HCT116 (cell line): Measurements from ENCODE around the gene MUS81. TPM values are rescaled to one million over a fixed set of nuclear protein-coding genes. Genes with fewer than 3 reads are reported as not detected.

Experiments
- ATAC-seq: fragments of 200-7000 bp; cut with Tn5 transposase; 2 replicates; pipeline ENCODE4 v1.9.1; 2020; ENCODE audit warnings: mild to moderate bottlenecking, moderate library complexity
- BruUV-seq: library from RNA; stranded (reverse); fragments of 400-500 nt; replicated peaks from 2 replicates; lab custom pipeline; 2021; lab: Mats Ljungman, UMichigan
- CTCF ChIA-PET: fragments of 300-600 bp; sonication (Branson Sonifier 250); formaldehyde crosslinking; loops from one replicate; lab custom pipeline; 2021; ENCODE audit warnings: antibody characterized with exemption; lab: Charles Lee
- POLR2A ChIA-PET: fragments of 300-600, 350-600 bp; sonication (Branson Sonifier 250); formaldehyde crosslinking; loops from one replicate; lab custom pipeline; 2021; ENCODE audit warnings: antibody characterized with exemption; lab: Charles Lee
- RAD21 ChIA-PET, 2 experiments: fragments of 300-600 bp; sonication (Branson Sonifier 250); formaldehyde crosslinking; loops; one replicate each; lab custom pipeline; 2023; ENCODE audit warnings: low total read pairs in 2 of 2; ENCODE audit not compliant: uncharacterized antibody in 2 of 2, unreplicated experiment in 2 of 2, low non-redundant PET in 1 of 2; lab: Charles Lee
- DNase-seq: peaks from one replicate; pipeline ENCODE4 v3.0.0-alpha.2; 2010; ENCODE audit warnings: low read depth, low spot score
- H2AFZ ChIP-seq: fragments of 200-600 bp; shearing (Covaris generic), sonication (generic); 2 replicates; pipeline ENCODE4 v1.6.1; 2017; ENCODE audit warnings: low read depth, mixed run types, mixed read lengths, antibody characterized with exemption, low read length; ENCODE audit not compliant: poor library complexity, severe bottlenecking
- H3K27ac ChIP-seq: 2 replicates; pipeline ENCODE4 v1.5.1; 2012; ENCODE audit warnings: low read depth, low read length
- H3K27me3 ChIP-seq: fragments of 200-600 bp; sonication (generic); 2 replicates; pipeline ENCODE4 v1.6.1; 2016; ENCODE audit warnings: mixed run types, low read length, mixed read lengths; ENCODE audit not compliant: insufficient read depth
- H3K36me3 ChIP-seq, 2 experiments: fragments of 200-500 bp in 1 of 2; fragments of 200-600 bp in 1 of 2; sonication (Bioruptor generic) in 1 of 2; sonication (generic) in 1 of 2; 2 replicates each; pipeline versions ENCODE4 v1.5.1 to v1.6.1; 2014 to 2016; ENCODE audit warnings: low read length in 2 of 2, inconsistent platforms in 1 of 2, mixed read lengths in 1 of 2, mixed run types in 1 of 2; ENCODE audit not compliant: insufficient read depth in 2 of 2, control insufficient read depth in 1 of 2
- H3K4me1 ChIP-seq, 2 experiments: fragments of 200-600 bp in 1 of 2; sonication (generic) in 1 of 2; 2 replicates each; pipeline versions ENCODE4 v1.5.1 to v1.6.1; 2012 to 2017; ENCODE audit warnings: low read length in 2 of 2, inconsistent platforms in 1 of 2, mild to moderate bottlenecking in 1 of 2, mixed read lengths in 1 of 2, mixed run types in 1 of 2, moderate library complexity in 1 of 2; ENCODE audit not compliant: insufficient read depth in 2 of 2, control insufficient read depth in 1 of 2
- H3K4me2 ChIP-seq: fragments of 200-600 bp; sonication (generic); 2 replicates; pipeline ENCODE4 v1.6.1; 2017; ENCODE audit warnings: mixed run types, low read length, mixed read lengths
- H3K4me3 ChIP-seq, 2 experiments: fragments of 200-600 bp in 1 of 2; sonication (generic) in 1 of 2; replicated peaks in 1 of 2; 2 replicates each; pipeline ENCODE4 v1.5.1; 2011 to 2016; ENCODE audit warnings: low read length in 2 of 2, control low read depth in 1 of 2, low read depth in 1 of 2, mild to moderate bottlenecking in 1 of 2, mixed read lengths in 1 of 2, mixed run types in 1 of 2
- H3K79me2 ChIP-seq: fragments of 200-600 bp; sonication (generic); 2 replicates; pipeline ENCODE4 v1.6.1; 2017; ENCODE audit warnings: mild to moderate bottlenecking, mixed run types, low read length, moderate library complexity, mixed read lengths; ENCODE audit not compliant: insufficient read depth
- H3K9ac ChIP-seq: fragments of 200-600 bp; sonication (generic); 2 replicates; pipeline ENCODE4 v1.6.1; 2016; ENCODE audit warnings: low read length, mixed read lengths
- H3K9me2 ChIP-seq: fragments of 200-600 bp; sonication (generic), shearing (Covaris generic); 2 replicates; pipeline ENCODE4 v1.6.1; 2017; ENCODE audit warnings: mixed run types, mild to moderate bottlenecking, moderate library complexity; ENCODE audit not compliant: insufficient read depth
- H3K9me3 ChIP-seq, 2 experiments: fragments of 200-500 bp in 1 of 2; fragments of 200-600 bp in 1 of 2; sonication (Bioruptor generic) in 1 of 2; sonication (generic) in 1 of 2; 2 replicates each; pipeline ENCODE4 v1.6.1; 2014 to 2017; ENCODE audit warnings: low read length in 2 of 2, mixed read lengths in 2 of 2, inconsistent platforms in 1 of 2, low read depth in 1 of 2, mild to moderate bottlenecking in 1 of 2, mixed run types in 1 of 2, moderate library complexity in 1 of 2; ENCODE audit not compliant: control insufficient read depth in 1 of 2, insufficient read depth in 1 of 2
- H4K20me1 ChIP-seq: fragments of 200-600 bp; sonication (generic), shearing (Covaris generic); 2 replicates; pipeline ENCODE4 v1.6.1; 2017; ENCODE audit warnings: mixed run types, mild to moderate bottlenecking, moderate library complexity; ENCODE audit not compliant: insufficient read depth
- ATF3 ChIP-seq: IDR thresholded peaks from 2 replicates; pipeline ENCODE4 v1.6.1; 2012
- CTCF ChIP-seq, 3 experiments: fragments of 200-600 bp in 1 of 3; sonication (generic) in 1 of 3; IDR thresholded peaks in 2 of 3; conservative IDR thresholded peaks in 1 of 3; 2 replicates each; pipeline ENCODE4 v1.5.1; 2012 to 2017; ENCODE audit warnings: low read depth in 2 of 3, low read length in 2 of 3, antibody characterized with exemption in 1 of 3, borderline replicate concordance in 1 of 3, control low read depth in 1 of 3, mild to moderate bottlenecking in 1 of 3, mixed read lengths in 1 of 3, mixed run types in 1 of 3, moderate library complexity in 1 of 3; ENCODE audit not compliant: insufficient read depth in 1 of 3
- EGR1 ChIP-seq: IDR thresholded peaks from 2 replicates; pipeline ENCODE4 v1.6.1; 2012; ENCODE audit warnings: low read depth
- ELF1 ChIP-seq: IDR thresholded peaks from 2 replicates; pipeline ENCODE4 v1.6.1; 2012; ENCODE audit warnings: low read depth, borderline replicate concordance
- EZH2 ChIP-seq: fragments of 200-600 bp; sonication (generic); IDR thresholded peaks from 2 replicates; pipeline ENCODE4 v1.6.1; 2017; ENCODE audit warnings: antibody characterized with exemption, mixed run types
- FOSL1 ChIP-seq: IDR thresholded peaks from 2 replicates; pipeline ENCODE4 v1.6.1; 2012; ENCODE audit warnings: low read depth
- POLR2A ChIP-seq: IDR thresholded peaks from 2 replicates; pipeline ENCODE4 v1.7.0; 2011; ENCODE audit warnings: borderline replicate concordance; ENCODE audit not compliant: insufficient read depth, insufficient read length; ENCODE audit errors: extremely low read depth
- RAD21 ChIP-seq: IDR thresholded peaks from 2 replicates; pipeline ENCODE4 v1.6.1; 2012; ENCODE audit warnings: low read depth, mild to moderate bottlenecking
- REST ChIP-seq: IDR thresholded peaks from 2 replicates; pipeline ENCODE4 v1.6.1; 2012; ENCODE audit warnings: low read depth
- SP1 ChIP-seq: IDR thresholded peaks from 2 replicates; pipeline ENCODE4 v1.6.1; 2012; ENCODE audit warnings: low read depth
- TCF7L2 ChIP-seq: IDR thresholded peaks from 2 replicates; pipeline ENCODE4 v1.7.0; 2011; ENCODE audit warnings: borderline replicate concordance, inconsistent platforms; ENCODE audit not compliant: insufficient read depth, insufficient read length; ENCODE audit errors: extremely low read depth
- ZBTB33 ChIP-seq: IDR thresholded peaks from 2 replicates; pipeline ENCODE4 v1.6.1; 2011; ENCODE audit warnings: mild to moderate bottlenecking, low read length, moderate library complexity; ENCODE audit not compliant: insufficient replicate concordance; ENCODE audit errors: extremely low read depth
- ZFX ChIP-seq: fragments of 450-650 bp; IDR thresholded peaks from 2 replicates; pipeline ENCODE4 v1.6.1; 2017
- intact Hi-C: fragments of 100-400 bp; cut with micrococcal nuclease; formaldehyde crosslinking; loops from 2 replicates; pipeline ENCODE4 v1.10.0; 2022
- total RNA-seq: library from RNA; stranded (reverse); gene quantifications from one replicate; pipeline ENCODE4 v1.2.1, GENCODE V29; 2021; ENCODE audit not compliant: unreplicated experiment

MUS81 gene
- total RNA-seq, 1 experiment from 2014 or later: 47.2 TPM

- TF ChIP-seq TCF7L2 (no peak), POLR2A (no peak), EZH2 (no peak), ELF1 (no peak), ZBTB33 (no peak), SP1 (no peak), FOSL1 (no peak), CTCF (IDR thresholded peaks at IDR 0.05 in 2 of 3, conservative IDR thresholded peaks at IDR 0.05 in 1 of 3; ENCODE audit: borderline replicate concordance in 1 of 3, insufficient read depth in 1 of 3, low read depth in 2 of 3, low read length in 2 of 3) (no peak), REST (no peak), RAD21 (no peak), EGR1 (no peak), ATF3 (no peak), ZFX (no peak)
- TF ChIP-seq, all 23 proteins: peak for 0
- no peak for DNase-seq
- Histone ChIP-seq H3K9ac (peak overlapping the region; percentile 99), H3K4me1 (peaks cover 23 to 44% of the 10 kb centered on the region in 2 experiments), H3K4me3 (peak overlapping the region; percentile 85 to 100), H3K9me3 (no peaks in the 10 kb centered on the region), H3K79me2 (peaks cover 63% of the 10 kb centered on the region), H3K4me2 (peak overlapping the region; percentile 77), H2AFZ (peak overlapping the region; percentile 50), H3K9me2 (no peaks in the 10 kb centered on the region), H4K20me1 (peaks cover 15% of the 10 kb centered on the region; the same call in 1 of the 2 replicates), H3K36me3 (peaks cover 25 to 37% of the 10 kb centered on the region in 2 experiments), H3K27ac (peak overlapping the region; percentile 97), H3K27me3 (no peaks in the 10 kb centered on the region)
- RAD21 ChIA-PET: interaction anchor here in 1 of 2 experiments (1.1 kb wide), 1 partner anchor 30 kb away, joined by 3 read pairs; no protein-coding TSS in a partner anchor
- BruUV-seq: no TSS peak
- CTCF ChIA-PET: interaction anchor here (0.6 to 4.3 kb wide), 6 partner anchors 20 to 147 kb away, joined by 3 to 82 read pairs (median 10); partner anchors contain the start of genes AP5B1, CCDC85B, FIBP and KAT5
- ATAC-seq: no peak
- intact Hi-C loops: loop anchor here (1.0 kb wide), 2 partner anchors 146 to 243 kb away; partner anchors contain the start of genes KAT5 and PCNX3
- POLR2A ChIA-PET: interaction anchor here (0.6 to 5.3 kb wide), 18 partner anchors 7 to 530 kb away, joined by 3 to 84 read pairs (median 6); partner anchors contain the start of genes BANF1, CCDC85B, FIBP and FOSL1
Measured at GRCh38 chr11:65858681-65859087, 1.5 kb upstream of the MUS81 start.
